Thymus (tissue), 11 donors: Measurements from ENCODE around the gene EFCAB13. TPM values are rescaled to one million over a fixed set of nuclear protein-coding genes. Genes with fewer than 3 reads are reported as not detected.

Experiments
- DNase-seq, 9 donors: peaks; one replicate each; pipeline ENCODE4 v3.0.0-alpha.2; 2013; ENCODE audit warnings: low spot score in 9 of 9, low read depth in 6 of 9, missing footprints in 1 of 9
- H3K27ac ChIP-seq, 2 donors: one replicate each; pipeline ENCODE4 v1.5.1; 2013; ENCODE audit warnings: control low read depth in 1 of 2, low read depth in 1 of 2, low read length in 1 of 2, mild to moderate bottlenecking in 1 of 2, moderate library complexity in 1 of 2
- H3K27me3 ChIP-seq, 2 donors: one replicate each; pipeline ENCODE4 v1.5.1; 2013; ENCODE audit warnings: low read length in 1 of 2; ENCODE audit not compliant: control insufficient read depth in 2 of 2, insufficient read depth in 1 of 2
- H3K36me3 ChIP-seq, 2 donors: one replicate each; pipeline ENCODE4 v1.5.1; 2013; ENCODE audit warnings: low read length in 1 of 2, mild to moderate bottlenecking in 1 of 2, moderate library complexity in 1 of 2; ENCODE audit not compliant: control insufficient read depth in 2 of 2, insufficient read depth in 2 of 2
- H3K4me1 ChIP-seq, 2 donors: one replicate each; pipeline ENCODE4 v1.5.1; 2013; ENCODE audit warnings: low read length in 2 of 2; ENCODE audit not compliant: control insufficient read depth in 2 of 2, insufficient read depth in 2 of 2
- H3K4me3 ChIP-seq, 2 donors: one replicate each; pipeline ENCODE4 v1.5.1; 2013; ENCODE audit warnings: low read length in 2 of 2, control low read depth in 1 of 2, mild to moderate bottlenecking in 1 of 2
- H3K9me3 ChIP-seq, 2 donors: one replicate each; pipeline ENCODE4 v1.5.1; 2013; ENCODE audit warnings: low read length in 1 of 2, mild to moderate bottlenecking in 1 of 2; ENCODE audit not compliant: control insufficient read depth in 2 of 2, insufficient read depth in 1 of 2
- WGBS: extraction: QIAGEN DNeasy Blood & Tissue Kit; methylation state at CpG from one replicate; pipeline ENCODE4 v1.1.7; 2013; 5-methylcytosine and 5-hydroxymethylcytosine counted together
- polyA plus RNA-seq: library from polyadenylated mRNA; stranded (reverse); fragments of 200-250 nt; gene quantifications from one replicate; pipeline ENCODE4 v1.2.3, GENCODE V29; 2013
- total RNA-seq: library from RNA; stranded (reverse); fragments of 120-200 nt; gene quantifications from one replicate; pipeline ENCODE4 v1.2.4, GENCODE V29; 2013
- donor health status: healthy.

Gene EFCAB13
- total and polyA plus RNA-seq, 2 donors = 1.7 to 2.7 TPM

GRCh38 chr17:47290870-47291241 lies 32.9 kb upstream of the EFCAB13 start:
- Histone ChIP-seq H3K27me3 (peaks cover 0 to 3% of the 10 kb centered on the region in 2 donors), H3K4me1 (no peaks in the 10 kb centered on the region), H3K4me3 (no peak overlapping the region), H3K27ac (no peak overlapping the region), H3K36me3 (no peaks in the 10 kb centered on the region), H3K9me3 (no peaks in the 10 kb centered on the region)
- 90% methylated on average over 5 of the region's 5 CpGs for WGBS
- DNase-seq = no peak

GRCh38 chr17:47291242-47291873 lies 32.4 kb upstream of the EFCAB13 start:
- DNase-seq = no peak
- Histone ChIP-seq H3K4me1 (no peaks in the 10 kb centered on the region), H3K27ac (no peak overlapping the region), H3K36me3 (no peaks in the 10 kb centered on the region), H3K27me3 (peaks cover 0 to 3% of the 10 kb centered on the region in 2 donors), H3K4me3 (no peak overlapping the region), H3K9me3 (no peaks in the 10 kb centered on the region)
- WGBS = 90% methylated on average over 8 of the region's 8 CpGs

GRCh38 chr17:47292206-47292605 lies 31.5 kb upstream of the EFCAB13 start:
- Histone ChIP-seq H3K9me3 (no peaks in the 10 kb centered on the region), H3K4me3 (no peak overlapping the region), H3K27ac (no peak overlapping the region), H3K4me1 (no peaks in the 10 kb centered on the region), H3K36me3 (no peaks in the 10 kb centered on the region), H3K27me3 (peaks cover 0 to 3% of the 10 kb centered on the region in 2 donors)
- DNase-seq = no peak
- 97% methylated on average over 14 of the region's 14 CpGs for WGBS

GRCh38 chr17:47295037-47295873 lies 28.5 kb upstream of the EFCAB13 start:
- no peak for DNase-seq
- no peak overlapping the region for H3K27ac ChIP-seq
- H3K27me3 ChIP-seq = peaks cover 0 to 2% of the 10 kb centered on the region in 2 donors
- H3K9me3 ChIP-seq = no peaks in the 10 kb centered on the region
- H3K4me1 ChIP-seq = no peaks in the 10 kb centered on the region
- WGBS = 91% methylated on average over 14 of the region's 14 CpGs
- H3K36me3 ChIP-seq = no peaks in the 10 kb centered on the region
- H3K4me3 ChIP-seq = no peak overlapping the region

- H3K4me1 ChIP-seq = no peaks in the 10 kb centered on the region
- H3K9me3 ChIP-seq = no peaks in the 10 kb centered on the region
- 83% methylated on average over 6 of the region's 6 CpGs for WGBS
- no peaks in the 10 kb centered on the region for H3K27me3 ChIP-seq
- no peak overlapping the region for H3K27ac ChIP-seq
- no peak for DNase-seq
- H3K4me3 ChIP-seq = no peak overlapping the region
- H3K36me3 ChIP-seq = no peaks in the 10 kb centered on the region
Measured at GRCh38 chr17:47295874-47296255, 27.9 kb upstream of the EFCAB13 start.

- no peaks in the 10 kb centered on the region for H3K4me1 ChIP-seq
- WGBS = 97% methylated on average over 4 of the region's 4 CpGs
- no peaks in the 10 kb centered on the region for H3K9me3 ChIP-seq
- H3K27me3 ChIP-seq = no peaks in the 10 kb centered on the region
- no peak overlapping the region for H3K4me3 ChIP-seq
- no peak for DNase-seq
- no peak overlapping the region for H3K27ac ChIP-seq
- H3K36me3 ChIP-seq = no peaks in the 10 kb centered on the region
Measured at GRCh38 chr17:47297661-47298400, 25.9 kb upstream of the EFCAB13 start.

- Histone ChIP-seq H3K9me3 (no peaks in the 10 kb centered on the region), H3K36me3 (no peaks in the 10 kb centered on the region), H3K27me3 (no peaks in the 10 kb centered on the region), H3K4me3 (no peak overlapping the region), H3K27ac (no peak overlapping the region), H3K4me1 (no peaks in the 10 kb centered on the region)
- WGBS = 96% methylated on average over 6 of the region's 6 CpGs
- DNase-seq = no peak
Measured at GRCh38 chr17:47298712-47299111, 25.0 kb upstream of the EFCAB13 start.

GRCh38 chr17:47299239-47299910 lies 24.4 kb upstream of the EFCAB13 start:
- DNase-seq = no peak
- Histone ChIP-seq H3K27ac (no peak overlapping the region), H3K4me1 (no peaks in the 10 kb centered on the region), H3K36me3 (no peaks in the 10 kb centered on the region), H3K9me3 (no peaks in the 10 kb centered on the region), H3K4me3 (no peak overlapping the region), H3K27me3 (no peaks in the 10 kb centered on the region)
- 94% methylated on average over 13 of the region's 13 CpGs for WGBS
